GM21515 (cell line): Measurements from ENCODE around the gene FGD4.

Experiments used
- ATAC-seq: cut with Tn5 transposase; IDR thresholded peaks from one replicate; pipeline ENCODE4 v1.9.1; 2021; ENCODE audit not compliant: unreplicated experiment

FGD4 gene

DNA sequence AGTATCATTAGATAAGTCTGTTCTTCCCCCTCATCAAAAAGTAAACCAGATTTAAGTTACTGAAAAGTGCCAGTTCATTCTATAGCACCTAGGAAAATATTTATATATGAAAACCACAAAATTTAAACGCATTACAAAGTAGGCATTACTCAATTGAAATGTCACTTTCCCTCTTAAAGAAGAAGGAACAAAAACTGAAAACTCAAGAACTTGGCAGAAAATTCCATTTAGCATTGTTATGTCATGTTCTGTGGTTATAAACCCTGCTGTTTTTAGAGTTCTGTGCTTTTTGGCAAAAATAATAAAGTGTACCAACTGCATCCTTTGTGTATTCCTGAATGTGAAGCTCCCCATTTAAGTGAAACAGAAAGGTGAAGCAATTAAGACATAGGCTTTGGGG, 3.6 kb downstream of the FGD4 start:
- ATAC-seq: no peak

DNA sequence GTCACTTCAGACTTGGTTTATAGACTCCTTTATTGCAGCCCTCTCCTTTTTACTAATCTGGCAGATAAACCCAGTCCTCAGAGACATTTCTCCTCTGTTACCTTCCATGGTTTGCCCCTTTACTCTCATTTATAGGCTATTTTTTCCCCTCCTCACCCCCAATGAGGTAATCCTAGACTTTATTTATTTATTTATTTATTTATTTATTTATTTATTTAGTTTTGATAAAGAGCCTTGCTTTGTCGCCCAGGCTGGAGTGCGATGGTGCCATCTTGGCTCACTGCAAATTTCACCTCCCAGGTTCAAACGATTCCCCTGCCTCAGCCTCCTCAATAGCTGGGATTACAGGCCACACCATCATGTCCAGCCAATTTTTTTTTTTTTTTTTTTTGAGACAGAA, 8.4 kb downstream of the FGD4 start:
- ATAC-seq: no peak

DNA sequence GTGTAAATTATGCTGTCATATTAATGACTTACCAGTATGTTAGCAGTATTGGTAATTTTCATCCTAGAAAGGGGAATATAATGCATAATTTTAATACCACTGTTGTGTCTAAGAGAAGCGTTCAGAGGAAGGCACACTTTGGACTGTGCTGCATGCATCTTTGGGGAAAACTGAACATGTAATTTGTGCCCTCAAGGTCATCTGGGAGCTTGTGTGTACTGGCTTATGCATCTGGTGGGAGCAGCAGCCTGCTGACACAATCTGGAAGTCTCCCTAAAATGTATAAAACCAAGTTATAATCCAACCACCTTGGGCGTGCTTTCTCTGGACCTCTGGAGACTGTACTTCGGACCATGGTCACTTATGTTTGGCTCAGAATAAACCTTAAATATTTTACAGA, 14.1 kb downstream of the FGD4 start:
- ATAC-seq: no peak

DNA sequence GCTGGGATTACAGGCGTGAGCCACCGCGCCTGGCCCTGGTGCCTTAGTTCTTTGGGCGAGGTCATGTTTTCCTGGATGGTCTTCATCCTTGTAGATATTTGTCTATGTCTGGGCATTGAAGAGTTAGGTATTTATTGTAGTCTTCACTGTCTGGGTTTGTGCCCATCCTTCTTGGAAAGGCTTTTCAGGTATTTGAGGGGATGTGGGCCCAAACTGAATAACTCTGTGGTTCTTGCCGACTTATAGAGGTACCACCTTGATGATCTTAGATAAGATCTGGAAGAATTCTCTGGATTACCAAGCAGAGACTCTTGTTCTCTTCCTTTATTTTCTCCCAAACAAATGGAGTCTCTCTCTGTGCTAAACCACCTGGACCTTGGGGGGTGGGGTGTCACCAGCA, 18.9 kb downstream of the FGD4 start:
- no peak for ATAC-seq

DNA sequence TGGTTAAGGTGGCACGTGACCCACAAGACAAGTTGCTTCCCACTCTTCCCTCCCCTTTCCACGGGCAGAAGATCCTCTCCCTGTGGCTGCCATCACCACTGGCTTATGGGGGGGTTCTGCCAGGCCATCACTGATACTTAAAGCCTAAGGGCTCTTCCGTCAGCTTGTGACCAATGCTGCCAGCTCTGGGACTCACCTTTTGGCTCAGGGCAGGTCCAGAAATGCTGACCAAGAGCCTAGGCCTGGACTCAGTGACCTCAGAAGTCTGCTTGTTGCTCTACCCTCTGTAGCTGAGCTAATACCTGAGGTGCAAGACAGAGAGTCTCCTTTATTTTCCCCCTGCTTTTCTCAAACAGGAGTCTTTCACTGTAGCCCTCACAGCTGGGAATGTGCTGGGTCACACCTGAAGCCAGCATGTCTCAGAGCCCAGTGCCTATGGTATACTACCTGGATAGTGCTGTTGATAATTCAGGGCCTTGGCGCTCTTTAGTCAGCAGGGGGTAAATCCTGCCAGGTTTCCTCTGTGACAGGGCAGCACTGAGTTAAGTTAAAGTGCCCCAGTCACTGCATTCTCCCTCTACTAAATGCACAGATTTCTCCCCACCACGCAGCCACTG, 19.7 kb downstream of the FGD4 start:
- no peak for ATAC-seq

DNA sequence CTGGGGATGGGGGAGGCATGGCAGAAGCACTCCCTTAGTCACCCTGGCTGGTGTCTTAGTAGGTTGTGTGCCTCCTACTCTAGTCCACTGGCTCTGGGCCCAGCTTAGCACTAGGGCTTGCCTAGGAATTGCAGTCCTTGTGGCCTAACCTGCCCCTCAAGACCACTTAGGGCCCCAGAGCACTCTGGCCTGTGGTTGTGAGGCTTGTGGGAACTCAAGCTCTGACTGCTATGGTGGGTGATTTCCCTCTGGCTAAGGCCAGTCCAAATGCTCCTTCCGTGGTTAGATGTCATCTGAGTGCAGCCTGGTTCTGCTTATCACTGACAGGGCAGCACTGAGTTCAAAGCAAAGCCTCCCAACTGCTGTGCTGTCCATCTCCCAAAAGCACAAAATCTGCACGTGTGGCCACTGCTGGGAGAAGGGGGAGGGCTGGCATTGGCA, 20.2 kb downstream of the FGD4 start:
- no peak for ATAC-seq

DNA sequence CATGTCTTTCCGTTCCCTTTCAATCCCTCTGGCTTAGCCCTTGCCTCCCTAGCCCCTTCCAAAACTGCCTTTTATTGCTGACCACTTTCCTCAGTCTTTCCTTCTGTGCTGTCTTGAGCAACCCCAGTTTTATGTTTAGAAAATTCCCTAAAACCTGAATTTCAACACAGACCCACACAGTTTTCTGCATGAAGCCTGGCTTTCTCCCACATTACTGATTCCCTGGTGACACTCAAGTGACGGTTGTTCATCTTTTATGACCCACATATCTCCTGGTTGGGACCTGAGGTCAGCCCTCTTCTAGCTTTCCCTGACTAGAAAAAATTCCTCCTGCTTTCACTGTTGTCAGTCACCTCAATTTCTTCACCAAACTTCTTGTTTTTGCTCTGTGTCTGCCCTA, 21.0 kb downstream of the FGD4 start:
- no peak for ATAC-seq

DNA sequence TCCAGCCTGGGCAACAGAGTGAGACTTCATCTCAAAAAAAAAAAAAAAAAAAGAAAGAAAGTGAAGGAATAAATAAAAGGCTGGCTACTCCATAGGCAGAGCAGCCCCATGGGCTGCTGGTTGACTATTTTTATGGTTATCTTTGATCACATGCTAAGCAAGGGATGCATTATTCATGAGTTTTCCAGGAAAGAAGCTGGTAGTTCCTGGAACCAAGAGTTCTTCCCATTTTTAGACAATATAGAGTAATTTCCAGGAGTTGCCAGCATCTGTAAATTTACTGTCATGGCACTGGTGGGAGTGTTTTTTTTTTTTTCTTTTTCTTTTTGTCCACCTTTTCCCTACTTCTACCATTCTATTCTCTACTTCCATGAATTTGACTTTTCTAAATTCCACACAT, 24.2 kb downstream of the FGD4 start:
- ATAC-seq: no peak

DNA sequence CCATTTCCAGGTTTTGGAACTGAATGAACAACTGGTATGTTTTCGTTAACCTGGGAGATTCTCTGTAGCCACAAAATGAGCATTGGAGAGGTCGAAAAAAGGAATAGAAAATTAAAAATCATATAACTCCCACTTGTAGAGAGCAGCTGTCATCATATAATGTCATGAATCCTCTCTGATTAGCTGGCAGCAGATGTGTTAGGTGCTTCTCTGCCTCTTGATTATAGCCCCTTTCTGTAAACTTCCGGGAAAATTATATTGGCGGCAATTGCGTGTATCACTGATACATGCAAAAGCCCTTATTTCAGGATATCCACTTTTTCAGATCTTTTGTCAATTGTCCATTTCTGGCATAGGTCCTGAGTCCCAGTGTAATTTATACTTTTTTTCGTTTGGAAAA, 31.7 kb downstream of the FGD4 start:
- ATAC-seq: no peak

DNA sequence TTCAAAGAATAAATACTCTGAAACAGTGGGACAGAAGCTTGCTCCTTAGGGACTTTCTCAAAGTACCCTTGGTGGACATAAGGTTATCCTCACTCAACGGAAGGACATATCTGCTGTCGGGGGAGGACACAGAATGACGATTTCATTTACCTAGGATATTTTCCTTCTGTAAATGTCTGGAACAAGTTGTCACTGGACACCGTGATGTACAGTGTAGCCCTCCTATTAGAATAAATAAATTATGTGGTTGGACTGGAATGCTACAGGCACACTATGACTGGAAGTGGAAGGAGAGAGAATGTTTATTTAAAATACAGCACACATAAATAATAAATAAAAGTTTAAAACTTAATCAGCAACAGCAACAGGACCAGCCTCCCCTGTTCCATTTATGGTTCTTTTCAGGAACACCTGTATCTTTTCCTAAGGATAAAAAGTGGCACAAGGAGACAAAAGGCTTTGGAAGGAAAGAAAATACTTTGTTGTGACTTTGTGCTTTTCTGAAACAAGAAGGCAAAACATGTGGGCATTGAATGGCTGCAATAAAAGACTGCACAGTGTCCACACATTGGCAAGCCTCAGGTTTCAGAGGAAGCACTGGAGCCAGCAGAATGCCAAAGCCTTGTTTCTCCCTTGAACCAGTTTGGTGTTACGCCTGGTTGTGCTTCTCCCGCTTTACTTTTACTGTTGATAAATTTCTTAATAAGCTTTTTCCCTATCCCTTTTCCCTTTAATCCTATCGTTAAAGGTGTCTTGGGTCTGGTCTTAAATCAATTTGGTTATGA, 36.8 kb downstream of the FGD4 start:
- ATAC-seq: no peak

DNA sequence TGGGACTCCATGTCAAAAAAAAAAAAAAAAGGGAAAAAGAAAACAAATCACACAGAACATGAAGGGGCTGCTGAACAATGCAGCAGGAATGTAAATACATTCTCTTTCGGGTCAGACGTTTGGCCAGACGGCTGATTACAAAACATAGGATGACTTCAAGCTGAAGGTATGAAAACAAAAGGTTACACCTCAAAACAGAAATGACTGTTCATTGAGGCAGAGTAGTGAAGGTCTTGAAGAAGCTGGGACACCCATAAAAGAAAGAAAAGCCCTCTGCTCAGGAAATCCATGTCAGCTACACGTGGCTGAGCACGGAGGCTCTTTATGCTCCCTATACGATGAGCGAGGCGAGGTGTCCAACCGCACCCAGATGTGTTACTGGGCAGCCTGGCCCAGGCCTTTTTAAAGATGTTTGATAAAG, 37.7 kb downstream of the FGD4 start:
- ATAC-seq: no peak

DNA sequence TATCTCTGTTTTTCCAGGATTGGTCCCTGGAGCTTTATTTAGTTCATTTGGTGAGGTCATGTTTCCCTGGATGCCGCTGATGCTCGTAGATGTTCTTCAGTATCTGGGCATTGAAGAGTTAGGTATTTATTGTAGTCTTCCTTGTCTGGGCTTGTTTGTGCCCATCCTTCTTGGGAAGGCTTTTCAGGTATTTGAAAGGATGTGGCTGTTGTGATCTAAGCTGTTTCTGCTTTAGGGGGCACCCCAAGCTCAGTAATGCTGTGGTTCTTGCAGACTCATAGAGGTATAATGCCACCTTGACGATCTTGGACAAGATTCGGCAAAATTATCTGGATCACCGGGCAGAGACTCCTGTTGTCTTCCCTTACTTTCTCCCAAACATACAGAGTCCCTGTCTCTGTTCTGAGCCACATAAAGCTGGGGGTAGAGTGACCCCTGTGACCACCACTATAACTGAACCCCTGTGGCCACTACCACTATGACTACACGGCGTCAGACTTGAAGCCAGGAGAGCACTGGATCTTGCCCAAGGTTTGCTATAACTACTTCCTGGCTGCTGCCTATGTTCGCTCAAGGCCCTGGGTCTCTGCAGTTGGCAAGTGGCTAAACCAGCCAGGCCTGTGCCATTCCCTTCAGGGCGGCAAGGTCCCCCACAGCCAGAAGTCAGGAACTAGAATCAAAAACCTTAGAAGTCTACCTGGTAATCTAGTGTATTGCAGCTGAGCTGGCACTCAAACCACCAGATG, 40.9 kb downstream of the FGD4 start:
- ATAC-seq: no peak

DNA sequence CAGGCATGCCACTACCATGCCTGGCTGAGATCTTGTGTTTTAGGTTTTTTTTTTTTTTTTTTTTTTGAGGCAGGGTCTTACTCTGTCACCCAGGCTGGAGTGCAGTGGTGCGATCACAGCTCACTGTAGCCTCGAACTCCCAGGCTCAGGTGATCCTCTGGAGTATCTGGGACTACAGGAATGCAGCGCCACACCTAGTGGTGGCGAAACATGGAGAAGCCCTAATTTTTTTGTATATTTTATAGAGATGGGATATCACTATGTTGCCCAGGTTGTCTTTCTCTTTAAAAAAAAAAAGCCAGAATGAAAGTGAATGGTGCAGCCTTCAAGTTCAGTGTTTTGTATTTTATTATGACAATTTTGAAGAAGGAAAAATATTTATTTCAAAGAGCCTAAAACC, 44.1 kb downstream of the FGD4 start:
- ATAC-seq: no peak

DNA sequence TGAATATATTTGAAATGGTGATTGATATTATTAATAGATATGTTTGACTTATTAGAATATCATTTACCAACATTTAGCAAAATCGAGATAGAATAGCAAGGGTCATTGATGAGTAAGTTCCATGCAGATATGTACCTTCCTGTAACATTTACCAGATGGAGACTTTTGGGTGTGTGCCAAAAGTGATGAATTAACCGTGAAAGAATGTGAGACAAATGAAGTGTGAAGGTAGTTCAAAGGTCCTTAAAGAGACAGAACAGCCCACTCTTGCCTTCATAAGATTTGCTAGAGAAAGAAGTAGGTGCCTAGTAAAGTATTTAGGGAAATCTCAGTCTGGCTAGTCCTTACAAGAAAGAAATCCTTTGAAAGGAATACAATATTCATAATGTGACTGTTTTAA, 45.5 kb downstream of the FGD4 start:
- ATAC-seq: no peak

DNA sequence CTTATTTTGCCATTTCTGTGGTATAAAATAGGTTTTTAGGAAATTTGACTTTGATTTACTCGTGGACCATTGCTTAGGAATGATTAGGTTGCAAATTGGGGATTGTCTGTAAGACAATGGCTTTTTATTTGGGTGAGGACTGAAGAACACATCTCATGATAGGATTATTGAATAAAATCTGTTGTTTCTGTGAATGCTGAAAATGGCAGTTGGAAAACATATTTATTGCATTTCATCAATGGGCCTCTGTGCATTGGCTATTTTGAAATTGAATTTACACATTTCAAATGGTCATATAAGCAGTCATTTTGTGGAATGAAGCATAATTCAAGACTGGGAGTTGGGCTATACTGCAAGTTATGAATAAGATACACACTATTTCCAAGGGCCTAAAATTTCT, 46.0 kb downstream of the FGD4 start:
- no peak for ATAC-seq

DNA sequence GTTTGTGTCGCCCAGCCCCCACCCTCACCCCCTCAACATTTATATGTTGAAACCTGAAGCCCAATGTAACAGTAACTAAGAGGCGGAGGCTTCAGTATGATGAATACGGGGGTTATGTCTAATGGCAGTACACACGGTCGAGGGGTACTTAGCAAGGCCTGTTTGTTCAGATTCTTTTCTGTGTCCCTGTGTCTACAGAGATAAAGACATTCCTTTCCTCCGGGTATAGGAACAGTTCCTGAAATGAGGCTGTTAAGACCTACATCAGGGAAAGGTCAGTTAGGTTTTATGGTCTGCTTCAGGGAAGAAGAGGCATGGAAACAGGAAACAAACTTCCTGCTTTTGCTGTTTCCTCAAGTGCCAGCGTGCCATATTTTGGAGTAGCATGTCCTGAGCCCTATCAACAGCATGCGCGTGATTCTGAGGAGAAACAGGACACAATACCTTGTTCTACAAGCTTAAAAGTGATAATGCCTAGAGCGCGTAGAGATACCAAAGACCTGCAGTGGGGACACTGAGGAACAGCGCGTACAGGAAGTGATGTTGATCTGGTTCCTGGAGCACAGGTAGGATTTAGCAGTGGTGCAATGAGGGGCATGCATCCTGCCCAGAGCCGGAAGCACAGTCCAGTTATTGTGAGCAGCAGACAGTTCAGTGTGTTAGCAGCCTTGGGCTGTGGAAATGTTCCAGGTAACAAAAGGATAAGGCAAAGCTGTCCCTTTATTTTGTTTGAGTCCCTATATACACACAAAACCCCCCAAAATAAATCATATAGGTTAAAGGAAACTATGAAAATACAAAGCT, 47.2 kb downstream of the FGD4 start:
- no peak for ATAC-seq

DNA sequence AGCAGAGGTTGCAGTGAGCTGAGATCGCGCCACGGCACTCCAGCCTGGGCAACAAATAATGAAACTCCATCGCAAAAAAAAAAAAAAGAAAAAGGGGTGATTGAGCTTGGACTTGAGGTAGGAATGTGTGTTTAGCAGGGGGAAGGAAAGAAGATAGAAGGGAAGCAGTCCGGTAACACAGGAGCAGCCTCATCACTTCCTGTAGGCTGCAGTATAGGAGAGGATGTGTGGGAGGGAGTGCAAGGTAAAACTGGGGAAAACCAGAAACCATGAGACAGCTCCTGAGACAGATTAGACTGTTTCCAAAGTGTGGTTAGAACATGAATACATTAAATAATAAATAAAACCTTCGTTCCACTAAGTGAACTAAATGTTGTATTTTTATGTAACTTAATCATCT, 49.2 kb downstream of the FGD4 start:
- no peak for ATAC-seq

DNA sequence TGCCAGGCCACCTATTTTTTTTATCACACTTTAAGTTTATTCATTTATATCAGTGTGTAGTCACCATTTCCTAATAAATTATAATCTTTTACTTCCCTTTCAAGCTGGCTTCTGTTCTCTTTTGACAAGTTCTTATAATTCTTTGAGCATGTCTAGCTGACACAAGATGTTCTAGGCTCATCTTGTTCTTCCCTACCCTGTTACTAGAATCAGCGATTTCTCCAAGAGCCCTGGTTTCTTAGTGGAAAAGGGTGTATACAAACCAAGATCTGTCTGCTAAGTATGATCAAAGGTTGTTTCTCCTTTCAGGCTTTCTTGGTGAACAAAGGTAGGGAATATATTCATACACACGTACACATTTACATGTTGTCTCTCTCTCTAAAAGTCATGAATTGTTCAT, 51.0 kb downstream of the FGD4 start:
- ATAC-seq: no peak

DNA sequence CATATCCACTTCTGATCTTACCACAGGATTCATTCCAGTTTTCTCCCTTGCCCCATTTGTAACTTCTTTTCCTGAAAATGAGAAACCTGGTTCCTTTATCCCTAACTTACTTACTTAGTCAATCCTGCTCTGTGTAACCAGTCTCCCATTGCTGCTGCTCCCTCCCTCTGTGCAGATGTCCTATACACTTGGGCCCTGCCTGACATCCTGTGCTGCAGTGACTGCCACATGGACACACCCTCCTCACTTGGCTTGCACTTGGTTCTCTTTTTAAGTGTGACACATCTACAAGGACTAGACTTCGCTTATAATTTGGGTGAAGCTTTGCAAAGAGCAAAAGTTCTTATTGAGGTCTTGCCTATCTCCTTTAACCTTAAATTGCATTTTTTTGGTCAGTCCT, 51.4 kb downstream of the FGD4 start:
- ATAC-seq: no peak

DNA sequence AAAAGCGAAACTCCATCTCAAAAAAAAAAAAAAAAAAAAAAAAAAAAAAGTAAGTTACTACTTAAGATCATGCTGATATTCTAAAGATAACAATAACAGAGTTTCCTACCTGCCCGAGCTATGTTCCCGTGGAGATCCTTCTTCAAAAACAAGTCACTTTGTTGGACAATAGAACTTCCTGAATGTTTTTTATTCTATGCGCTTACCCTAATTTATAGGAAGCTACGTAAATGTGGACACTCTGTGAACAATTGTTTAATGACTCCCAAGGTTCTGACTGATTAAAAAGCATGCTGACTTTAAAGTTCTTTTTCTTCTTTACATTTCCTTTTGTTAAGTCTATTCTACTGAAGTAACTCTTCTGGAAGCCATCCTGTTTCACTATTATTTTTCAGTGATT, 52.5 kb downstream of the FGD4 start:
- no peak for ATAC-seq

DNA sequence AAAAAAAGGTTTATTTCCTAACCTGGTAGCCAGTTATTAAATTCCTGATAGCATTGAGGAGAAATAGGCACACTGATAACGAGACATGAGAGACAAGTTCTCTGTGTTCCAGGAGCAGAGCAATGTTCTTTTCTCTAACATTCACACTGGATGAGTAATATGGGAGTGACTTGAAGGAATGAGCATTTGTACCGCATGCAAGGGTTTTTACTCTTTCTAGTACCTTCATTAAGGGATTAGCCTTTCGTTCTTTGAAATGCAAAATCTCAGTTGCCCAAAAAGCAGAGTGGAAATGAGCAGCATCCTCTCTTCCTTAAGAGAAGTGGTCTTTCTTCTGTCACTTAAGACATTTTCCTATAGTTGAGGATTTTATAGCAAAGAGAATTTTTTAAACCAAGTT, 54.7 kb downstream of the FGD4 start:
- ATAC-seq: no peak
